ENCODE data around the gene TMEM165. TPM values are rescaled to one million over a fixed set of nuclear protein-coding genes. Genes with fewer than 3 reads are reported as not detected.

The TMEM165 gene
- total RNA-seq, 4 donors from 2014 or later: 188 to 357 (median 243) TPM

- DNase-seq (ENCODE audit: low spot score) (no peak), ATAC-seq (ENCODE audit: low FRiP score) (no peak)
- TF ChIP-seq, protein P1, sequence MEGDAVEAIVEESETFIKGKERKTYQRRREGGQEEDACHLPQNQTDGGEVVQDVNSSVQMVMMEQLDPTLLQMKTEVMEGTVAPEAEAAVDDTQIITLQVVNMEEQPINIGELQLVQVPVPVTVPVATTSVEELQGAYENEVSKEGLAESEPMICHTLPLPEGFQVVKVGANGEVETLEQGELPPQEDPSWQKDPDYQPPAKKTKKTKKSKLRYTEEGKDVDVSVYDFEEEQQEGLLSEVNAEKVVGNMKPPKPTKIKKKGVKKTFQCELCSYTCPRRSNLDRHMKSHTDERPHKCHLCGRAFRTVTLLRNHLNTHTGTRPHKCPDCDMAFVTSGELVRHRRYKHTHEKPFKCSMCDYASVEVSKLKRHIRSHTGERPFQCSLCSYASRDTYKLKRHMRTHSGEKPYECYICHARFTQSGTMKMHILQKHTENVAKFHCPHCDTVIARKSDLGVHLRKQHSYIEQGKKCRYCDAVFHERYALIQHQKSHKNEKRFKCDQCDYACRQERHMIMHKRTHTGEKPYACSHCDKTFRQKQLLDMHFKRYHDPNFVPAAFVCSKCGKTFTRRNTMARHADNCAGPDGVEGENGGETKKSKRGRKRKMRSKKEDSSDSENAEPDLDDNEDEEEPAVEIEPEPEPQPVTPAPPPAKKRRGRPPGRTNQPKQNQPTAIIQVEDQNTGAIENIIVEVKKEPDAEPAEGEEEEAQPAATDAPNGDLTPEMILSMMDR (IDR thresholded peaks at IDR 0.05): no peak
Measured at GRCh38 chr4:55468724-55469123, 73.0 kb downstream of the TMEM165 start.

DNA sequence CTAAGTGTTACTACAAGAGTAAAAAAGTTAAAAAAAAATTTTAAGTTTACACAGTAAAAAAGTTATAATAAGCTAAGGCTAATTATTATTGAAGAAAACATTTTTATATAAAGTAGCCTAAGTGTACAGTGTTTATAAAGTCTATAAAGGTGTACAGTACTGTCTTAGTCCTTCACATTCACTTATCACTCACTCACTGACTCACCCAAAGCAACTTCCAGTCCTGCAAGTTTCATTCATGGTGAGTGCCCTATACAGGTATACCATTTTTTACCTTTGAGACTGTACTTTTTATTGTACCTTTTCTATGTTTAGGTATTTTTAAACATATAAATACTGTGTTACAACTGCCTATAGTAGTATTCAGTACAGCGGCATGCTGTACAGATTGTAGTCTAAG is 74.2 kb downstream of the TMEM165 start:
- DNase-seq (ENCODE audit: low spot score): no peak
- TF ChIP-seq, protein P1 (IDR thresholded peaks at IDR 0.05): no peak
- ATAC-seq (ENCODE audit: low FRiP score): no peak

Small RNAs within 50 kb of the gene (small RNA-seq; reads per million reads assigned to genes)
- not detected for gene RF00019

Other genes with a start within 250 kb of the TMEM165 start
- gene SRD5A3, start 49.7 kb upstream of the TMEM165 start, total RNA-seq: 10 to 100 TPM in 2 of 4 donors, 1 to 10 TPM in 2; 8.0 to 15.9 (median 9.9) TPM
- 10 to 100 TPM; 18.7 to 30.4 (median 27.0) TPM for gene CLOCK, start 151.0 kb downstream of the TMEM165 start, total RNA-seq
- gene PDCL2, start 196.3 kb downstream of the TMEM165 start, total RNA-seq: not detected
- gene NMU, start 240.3 kb downstream of the TMEM165 start, total RNA-seq: not detected

Data from omental fat pad (tissue), 4 donors.